A549 (cell line): ENCODE data around the gene MFAP4. TPM values are rescaled to one million over a fixed set of nuclear protein-coding genes. Genes with fewer than 3 reads are reported as not detected.
A peak's percentile ranks its signal among the peaks of the same experiment; 100 is the strongest.

Source experiments
- ATAC-seq, 2 experiments: fragments of 200-7000 bp in 1 of 2; fragments of >200 bp in 1 of 2; cut with Nextera tagmentation in 1 of 2; cut with Tn5 transposase in 1 of 2; 3 replicates each; pipeline versions ENCODE4 v1.8.0 to v1.9.1; 2018 to 2020; ENCODE audit warnings: mild to moderate bottlenecking in 1 of 2, moderate library complexity in 1 of 2
- CTCF ChIA-PET: fragments of 300-600 bp; sonication (Branson Sonifier 250); formaldehyde crosslinking; extraction: SDS; loops from one replicate; lab custom pipeline; 2021; ENCODE audit warnings: antibody characterized with exemption, inconsistent platforms; lab: Yijun Ruan, JAX
- POLR2A ChIA-PET: fragments of 350-600 bp; formaldehyde crosslinking; extraction: SDS; loops from one replicate; lab custom pipeline; 2021; ENCODE audit warnings: antibody characterized with exemption, inconsistent platforms; lab: Yijun Ruan, JAX
- DNase-seq, 2 experiments: peaks; one replicate each; pipeline versions ENCODE4 v3.0.0 to v3.0.0-alpha.2; 2011 to 2016; ENCODE audit warnings: low read depth in 1 of 2, low spot score in 1 of 2
- FAIRE-seq: peaks from 2 replicates; lab custom pipeline; 2011; peaks lifted over from hg19 to GRCh38; lab: Jason Lieb, UNC
- H3K27ac ChIP-seq, 2 experiments: fragments of >200 bp; sonication (Bioruptor Twin); formaldehyde crosslinking; 3 replicates each; pipeline ENCODE4 v1.5.1; 2016 to 2017
- H3K4me1 ChIP-seq: fragments of >200 bp; sonication (Bioruptor Twin); formaldehyde crosslinking; 3 replicates; pipeline ENCODE4 v1.6.1; 2016
- H3K4me2 ChIP-seq: fragments of >200 bp; sonication (Bioruptor Twin); formaldehyde crosslinking; 3 replicates; pipeline ENCODE4 v1.6.1; 2016
- H3K4me3 ChIP-seq: fragments of >200 bp; sonication (Bioruptor Twin); formaldehyde crosslinking; 3 replicates; pipeline ENCODE4 v1.5.1; 2016
- H3K9me3 ChIP-seq: fragments of >200 bp; sonication (Bioruptor Twin); formaldehyde crosslinking; 3 replicates; pipeline ENCODE4 v1.6.1; 2016
- CBX8 ChIP-seq: fragments of 200-600 bp; sonication (generic); IDR thresholded peaks from 2 replicates; pipeline ENCODE4 v1.6.1; 2016
- CHD2 ChIP-seq: fragments of 150-350 bp; IDR thresholded peaks from 2 replicates; pipeline ENCODE4 v1.6.1; 2014; ENCODE audit warnings: low read length; ENCODE audit not compliant: partially characterized antibody
- FOXS1 ChIP-seq: fragments of 250-450 bp; sonication (Bioruptor Pico); IDR thresholded peaks from 2 replicates; pipeline ENCODE4 v1.5.0; 2020; ENCODE audit warnings: mild to moderate bottlenecking, moderate library complexity
- KDM1A ChIP-seq: fragments of 200-600 bp; sonication (generic); IDR thresholded peaks from 2 replicates; pipeline ENCODE4 v1.6.1; 2016; ENCODE audit warnings: low read depth, mild to moderate bottlenecking
- KDM5A ChIP-seq: fragments of 200-600 bp; sonication (generic); IDR thresholded peaks from 2 replicates; pipeline ENCODE4 v1.6.1; 2016; ENCODE audit warnings: antibody characterized with exemption, mild to moderate bottlenecking
- NFE2L2 ChIP-seq: fragments of 150-350 bp; conservative IDR thresholded peaks from 2 replicates; pipeline ENCODE4 v1.6.1; 2014; ENCODE audit warnings: low read length
- PHF8 ChIP-seq: fragments of 200-600 bp; sonication (generic); IDR thresholded peaks from 2 replicates; pipeline ENCODE4 v1.6.1; 2016; ENCODE audit warnings: low read depth, mild to moderate bottlenecking, antibody characterized with exemption, moderate library complexity, borderline replicate concordance
- POLR2AphosphoS2 ChIP-seq: conservative IDR thresholded peaks from 2 replicates; pipeline ENCODE4 v1.6.1; 2012; ENCODE audit warnings: low read length, improper control_type of control experiment, inconsistent platforms
- RARB ChIP-seq: fragments of 250-450 bp; sonication (Bioruptor Pico); IDR thresholded peaks from 2 replicates; pipeline ENCODE4 v1.8.0; 2021; ENCODE audit warnings: mild to moderate bottlenecking, moderate library complexity
- RFX5 ChIP-seq: fragments of 450-650 bp; IDR thresholded peaks from 2 replicates; pipeline ENCODE4 v1.7.1; 2014; ENCODE audit warnings: antibody characterized with exemption, mild to moderate bottlenecking, moderate library complexity
- SMC3 ChIP-seq: fragments of >200 bp; sonication (Bioruptor Twin); formaldehyde crosslinking; IDR thresholded peaks from 3 replicates; pipeline ENCODE4 v1.6.1; 2018; ENCODE audit warnings: inconsistent platforms
- TFCP2L1 ChIP-seq: fragments of 250-450 bp; sonication (Bioruptor Pico); IDR thresholded peaks from 2 replicates; pipeline ENCODE4 v1.5.0; 2021; ENCODE audit warnings: mild to moderate bottlenecking
- ZNF302 ChIP-seq: fragments of 250-450 bp; sonication (Bioruptor Pico); IDR thresholded peaks from 2 replicates; pipeline ENCODE4 v1.9.0; 2021; ENCODE audit warnings: inconsistent platforms, mild to moderate bottlenecking, moderate library complexity
- ZSCAN20 ChIP-seq: fragments of 250-450 bp; sonication (Bioruptor Pico); IDR thresholded peaks from 2 replicates; pipeline ENCODE4 v1.8.0; 2022; ENCODE audit warnings: mild to moderate bottlenecking, moderate library complexity
- whole genome bisulfite sequencing: methylation state at CpG from one replicate; pipeline ENCODE4 v1.1.6; 2017; ENCODE audit errors: missing lambda C conversion rate; 5-methylcytosine and 5-hydroxymethylcytosine counted together
- polyA plus RNA-seq, 4 experiments: library from polyadenylated mRNA; depleted of rRNA in 3 of 4; stranded (reverse); fragments of >200 nt; fragmentation: RNase III in 1 of 4; extraction: RNeasy Plus Mini Kit Qiagen cat#74134 plus additional on column Dnase treatment in 1 of 4; gene quantifications; 2 replicates in 3 of 4; 3 replicates in 1 of 4; pipeline ENCODE4 v1.2.3, GENCODE V29; 2011 to 2017
- TF ChIP-seq, protein P1 (sequence below): fragments of 250-450 bp; sonication (Bioruptor Pico); IDR thresholded peaks from 2 replicates; pipeline ENCODE4 v1.5.0; 2021; ENCODE audit warnings: mild to moderate bottlenecking, moderate library complexity, borderline replicate concordance
- TF ChIP-seq, protein P2 (sequence below): IDR thresholded peaks from 2 replicates; pipeline ENCODE4 v1.6.1; 2012
- TF ChIP-seq, protein P3 (sequence below): fragments of 450-650 bp; IDR thresholded peaks from 2 replicates; pipeline ENCODE4 v1.6.1; 2014; ENCODE audit warnings: antibody characterized with exemption
- TF ChIP-seq, protein P4 (sequence below): IDR thresholded peaks from 2 replicates; pipeline ENCODE4 v1.6.1; 2012
- TF ChIP-seq, protein P5 (sequence below): fragments of >200 bp; sonication (Bioruptor Twin); formaldehyde crosslinking; IDR thresholded peaks from 3 replicates; pipeline ENCODE4 v1.6.1; 2016
- TF ChIP-seq, protein P6 (sequence below): fragments of >200 bp; sonication (Bioruptor Twin); formaldehyde crosslinking; IDR thresholded peaks from 3 replicates; pipeline ENCODE4 v1.5.1; 2016

Gene MFAP4
- polyA plus RNA-seq, 2 of the 4 experiments (the other 2 are of a cell fraction): 0.13 TPM; not detected in 1

DNA sequence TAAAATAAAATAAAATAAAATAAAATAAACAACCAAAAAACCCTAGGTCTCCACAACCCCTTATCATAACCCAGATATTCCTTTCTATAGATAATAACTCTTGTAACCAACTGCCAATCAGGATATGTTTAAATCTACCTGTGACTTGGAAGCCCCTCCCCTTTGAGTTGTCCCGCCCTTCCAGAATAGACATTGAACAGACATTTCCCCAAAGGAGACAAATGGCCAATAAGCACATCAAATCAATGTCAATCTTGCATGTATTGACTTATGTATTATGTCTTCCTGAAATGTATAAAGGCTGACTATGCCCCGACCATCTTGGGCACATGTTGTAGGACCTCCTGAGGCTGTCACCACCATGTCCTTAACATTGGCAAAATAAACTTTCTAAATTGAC is 10.2 kb downstream of the MFAP4 start:
- DNase-seq: no peak
- peak overlapping the region; percentile 90 for H3K4me2 ChIP-seq
- H3K27ac ChIP-seq: peak overlapping the region; percentile 90 to 91
- peak overlapping the region; percentile 65 for H3K4me3 ChIP-seq
- no peaks in the 10 kb centered on the region for H3K9me3 ChIP-seq
- peaks cover 16% of the 10 kb centered on the region for H3K4me1 ChIP-seq
- TF ChIP-seq RARB (CRISPR knock-in tag) (no peak), ZSCAN20 (CRISPR knock-in tag) (no peak), ZNF302 (CRISPR knock-in tag) (no peak), KDM5A (no peak), TFCP2L1 (CRISPR knock-in tag) (no peak), FOXS1 (CRISPR knock-in tag) (no peak)
- TF ChIP-seq, protein P1, sequence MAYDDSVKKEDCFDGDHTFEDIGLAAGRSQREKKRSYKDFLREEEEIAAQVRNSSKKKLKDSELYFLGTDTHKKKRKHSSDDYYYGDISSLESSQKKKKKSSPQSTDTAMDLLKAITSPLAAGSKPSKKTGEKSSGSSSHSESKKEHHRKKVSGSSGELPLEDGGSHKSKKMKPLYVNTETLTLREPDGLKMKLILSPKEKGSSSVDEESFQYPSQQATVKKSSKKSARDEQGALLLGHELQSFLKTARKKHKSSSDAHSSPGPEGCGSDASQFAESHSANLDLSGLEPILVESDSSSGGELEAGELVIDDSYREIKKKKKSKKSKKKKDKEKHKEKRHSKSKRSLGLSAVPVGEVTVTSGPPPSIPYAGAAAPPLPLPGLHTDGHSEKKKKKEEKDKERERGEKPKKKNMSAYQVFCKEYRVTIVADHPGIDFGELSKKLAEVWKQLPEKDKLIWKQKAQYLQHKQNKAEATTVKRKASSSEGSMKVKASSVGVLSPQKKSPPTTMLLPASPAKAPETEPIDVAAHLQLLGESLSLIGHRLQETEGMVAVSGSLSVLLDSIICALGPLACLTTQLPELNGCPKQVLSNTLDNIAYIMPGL (CRISPR knock-in tag): no peak
- TF ChIP-seq, protein P2, sequence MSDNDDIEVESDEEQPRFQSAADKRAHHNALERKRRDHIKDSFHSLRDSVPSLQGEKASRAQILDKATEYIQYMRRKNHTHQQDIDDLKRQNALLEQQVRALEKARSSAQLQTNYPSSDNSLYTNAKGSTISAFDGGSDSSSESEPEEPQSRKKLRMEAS: no peak
- TF ChIP-seq, all 56 proteins: peak for 0
- no peak for FAIRE-seq
- POLR2A ChIA-PET: interaction anchor here (0.9 to 2.2 kb wide), 13 partner anchors 7 to 389 kb away, joined by 3 to 45 read pairs (median 7); partner anchors contain the start of genes B9D1 and MFAP4
- WGBS: 0% methylated on average over 2 of the region's 2 CpGs
- ATAC-seq: no peak
- CTCF ChIA-PET: interaction anchor here (1.8 to 12.3 kb wide), 3 partner anchors 12 to 390 kb away, joined by 12 to 148 read pairs (median 59); partner anchors contain the start of gene B9D1

DNA sequence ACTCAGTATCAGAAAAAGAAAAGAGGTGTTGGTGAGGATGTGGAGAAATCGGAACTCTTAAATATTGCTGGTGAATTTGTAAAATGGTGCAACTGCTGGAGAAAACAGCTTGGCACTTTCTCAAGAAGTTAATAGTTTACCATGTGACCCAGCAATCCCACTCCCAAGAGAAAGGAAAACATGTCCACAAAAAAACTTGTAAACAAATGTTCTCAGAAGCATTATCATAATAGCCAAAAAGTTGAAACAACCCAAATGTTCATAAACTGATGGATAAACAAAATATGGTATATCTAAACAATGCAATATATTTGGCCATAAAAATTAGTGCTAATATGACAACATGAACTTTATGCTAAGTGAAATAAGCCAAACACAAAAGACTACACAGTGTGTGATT is 11.3 kb downstream of the MFAP4 start:
- WGBS: 90% methylated on average over 1 of the region's 1 CpG
- DNase-seq: no peak
- CTCF ChIA-PET: interaction anchor here (1.1 to 12.3 kb wide), 3 partner anchors 10 to 71 kb away, joined by 3 to 148 read pairs (median 20); partner anchors contain the start of gene B9D1
- peaks cover 16% of the 10 kb centered on the region for H3K4me1 ChIP-seq
- no peak overlapping the region for H3K4me3 ChIP-seq
- POLR2A ChIA-PET: no interaction called here
- TF ChIP-seq SMC3: no peak
- no peak for TF ChIP-seq CBX8
- no peak for TF ChIP-seq KDM1A
- TF ChIP-seq POLR2AphosphoS2: no peak
- no peak for TF ChIP-seq CHD2
- TF ChIP-seq, protein P3, sequence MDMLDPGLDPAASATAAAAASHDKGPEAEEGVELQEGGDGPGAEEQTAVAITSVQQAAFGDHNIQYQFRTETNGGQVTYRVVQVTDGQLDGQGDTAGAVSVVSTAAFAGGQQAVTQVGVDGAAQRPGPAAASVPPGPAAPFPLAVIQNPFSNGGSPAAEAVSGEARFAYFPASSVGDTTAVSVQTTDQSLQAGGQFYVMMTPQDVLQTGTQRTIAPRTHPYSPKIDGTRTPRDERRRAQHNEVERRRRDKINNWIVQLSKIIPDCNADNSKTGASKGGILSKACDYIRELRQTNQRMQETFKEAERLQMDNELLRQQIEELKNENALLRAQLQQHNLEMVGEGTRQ: no peak
- TF ChIP-seq PHF8: no peak
- TF ChIP-seq KDM5A: no peak
- no peak for TF ChIP-seq ZSCAN20 (CRISPR knock-in tag)
- no peak for TF ChIP-seq RFX5
- no peak for TF ChIP-seq NFE2L2
- TF ChIP-seq, protein P4, sequence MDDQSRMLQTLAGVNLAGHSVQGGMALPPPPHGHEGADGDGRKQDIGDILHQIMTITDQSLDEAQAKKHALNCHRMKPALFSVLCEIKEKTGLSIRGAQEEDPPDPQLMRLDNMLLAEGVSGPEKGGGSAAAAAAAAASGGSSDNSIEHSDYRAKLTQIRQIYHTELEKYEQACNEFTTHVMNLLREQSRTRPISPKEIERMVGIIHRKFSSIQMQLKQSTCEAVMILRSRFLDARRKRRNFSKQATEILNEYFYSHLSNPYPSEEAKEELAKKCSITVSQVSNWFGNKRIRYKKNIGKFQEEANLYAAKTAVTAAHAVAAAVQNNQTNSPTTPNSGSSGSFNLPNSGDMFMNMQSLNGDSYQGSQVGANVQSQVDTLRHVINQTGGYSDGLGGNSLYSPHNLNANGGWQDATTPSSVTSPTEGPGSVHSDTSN: no peak
- no peak for TF ChIP-seq RARB (CRISPR knock-in tag)
- TF ChIP-seq, protein P5, sequence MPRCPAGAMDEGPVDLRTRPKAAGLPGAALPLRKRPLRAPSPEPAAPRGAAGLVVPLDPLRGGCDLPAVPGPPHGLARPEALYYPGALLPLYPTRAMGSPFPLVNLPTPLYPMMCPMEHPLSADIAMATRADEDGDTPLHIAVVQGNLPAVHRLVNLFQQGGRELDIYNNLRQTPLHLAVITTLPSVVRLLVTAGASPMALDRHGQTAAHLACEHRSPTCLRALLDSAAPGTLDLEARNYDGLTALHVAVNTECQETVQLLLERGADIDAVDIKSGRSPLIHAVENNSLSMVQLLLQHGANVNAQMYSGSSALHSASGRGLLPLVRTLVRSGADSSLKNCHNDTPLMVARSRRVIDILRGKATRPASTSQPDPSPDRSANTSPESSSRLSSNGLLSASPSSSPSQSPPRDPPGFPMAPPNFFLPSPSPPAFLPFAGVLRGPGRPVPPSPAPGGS: no peak
- TF ChIP-seq, protein P6, sequence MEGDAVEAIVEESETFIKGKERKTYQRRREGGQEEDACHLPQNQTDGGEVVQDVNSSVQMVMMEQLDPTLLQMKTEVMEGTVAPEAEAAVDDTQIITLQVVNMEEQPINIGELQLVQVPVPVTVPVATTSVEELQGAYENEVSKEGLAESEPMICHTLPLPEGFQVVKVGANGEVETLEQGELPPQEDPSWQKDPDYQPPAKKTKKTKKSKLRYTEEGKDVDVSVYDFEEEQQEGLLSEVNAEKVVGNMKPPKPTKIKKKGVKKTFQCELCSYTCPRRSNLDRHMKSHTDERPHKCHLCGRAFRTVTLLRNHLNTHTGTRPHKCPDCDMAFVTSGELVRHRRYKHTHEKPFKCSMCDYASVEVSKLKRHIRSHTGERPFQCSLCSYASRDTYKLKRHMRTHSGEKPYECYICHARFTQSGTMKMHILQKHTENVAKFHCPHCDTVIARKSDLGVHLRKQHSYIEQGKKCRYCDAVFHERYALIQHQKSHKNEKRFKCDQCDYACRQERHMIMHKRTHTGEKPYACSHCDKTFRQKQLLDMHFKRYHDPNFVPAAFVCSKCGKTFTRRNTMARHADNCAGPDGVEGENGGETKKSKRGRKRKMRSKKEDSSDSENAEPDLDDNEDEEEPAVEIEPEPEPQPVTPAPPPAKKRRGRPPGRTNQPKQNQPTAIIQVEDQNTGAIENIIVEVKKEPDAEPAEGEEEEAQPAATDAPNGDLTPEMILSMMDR: no peak
- H3K9me3 ChIP-seq: no peaks in the 10 kb centered on the region
- H3K4me2 ChIP-seq: no peak overlapping the region
- FAIRE-seq: peak; percentile 39
- no peak for ATAC-seq
- no peak overlapping the region for H3K27ac ChIP-seq
